H1 (cell line): ENCODE measurements around the gene TOR1A. TPM values are rescaled to one million over a fixed set of nuclear protein-coding genes. Genes with fewer than 3 reads are reported as not detected.

Source experiments
- CTCF ChIA-PET: fragments of 300-600 bp; sonication (Branson Sonifier 250); formaldehyde crosslinking; loops from one replicate; lab custom pipeline; 2021; ENCODE audit not compliant: partially characterized antibody; lab: Charles Lee
- POLR2A ChIA-PET: fragments of 300-600 bp; sonication (Branson Sonifier 250); formaldehyde crosslinking; loops from one replicate; lab custom pipeline; 2021; ENCODE audit warnings: inconsistent platforms; ENCODE audit not compliant: partially characterized antibody; lab: Charles Lee
- DNase-seq, 2 experiments: peaks; one replicate each; pipeline versions ENCODE4 v3.0.0 to v3.0.0-alpha.2; 2010 to 2022; ENCODE audit warnings: low spot score in 2 of 2, low read depth in 1 of 2, mixed read lengths in 1 of 2
- FAIRE-seq: peaks from 2 replicates; lab custom pipeline; 2011; peaks lifted over from hg19 to GRCh38; lab: Jason Lieb, UNC
- H2AFZ ChIP-seq: 2 replicates; pipeline ENCODE4 v1.8.1; 2012; ENCODE audit warnings: low read length, inconsistent platforms
- H2AK5ac ChIP-seq: 2 replicates; pipeline ENCODE4 v1.6.1; 2013; ENCODE audit warnings: low read depth, low read length
- H2BK120ac ChIP-seq: replicated peaks from 2 replicates; pipeline ENCODE3; 2013; ENCODE audit warnings: low read depth, low read length, inconsistent platforms
- H2BK12ac ChIP-seq: 2 replicates; pipeline ENCODE4 v1.6.1; 2013; ENCODE audit warnings: low read depth, low read length
- H2BK15ac ChIP-seq: 2 replicates; pipeline ENCODE4 v1.6.1; 2013; ENCODE audit warnings: low read length
- H2BK20ac ChIP-seq: 2 replicates; pipeline ENCODE4 v1.6.1; 2013; ENCODE audit warnings: low read length
- H2BK5ac ChIP-seq: 2 replicates; pipeline ENCODE4 v1.6.1; 2013; ENCODE audit warnings: low read depth, low read length
- H3K14ac ChIP-seq: 2 replicates; pipeline ENCODE4 v1.6.1; 2013; ENCODE audit warnings: inconsistent platforms; ENCODE audit not compliant: insufficient read length
- H3K18ac ChIP-seq: 2 replicates; pipeline ENCODE4 v1.6.1; 2013; ENCODE audit warnings: low read length; ENCODE audit errors: extremely low read depth
- H3K23ac ChIP-seq: 2 replicates; pipeline ENCODE4 v1.6.1; 2013; ENCODE audit warnings: inconsistent platforms; ENCODE audit not compliant: insufficient read length
- H3K23me2 ChIP-seq: 2 replicates; pipeline ENCODE4 v1.6.1; 2013; ENCODE audit warnings: low read depth, low read length
- H3K27ac ChIP-seq: 2 replicates; pipeline ENCODE4 v1.6.1; 2011; ENCODE audit warnings: low read depth, low read length, inconsistent platforms
- H3K27me3 ChIP-seq, 4 experiments: replicated peaks in 1 of 4; 1 replicate in 1 of 4; 2 replicates in 3 of 4; pipeline versions ENCODE4 v1.6.1 to v1.8.1; 2011 to 2013; ENCODE audit warnings: low read length in 3 of 4, mild to moderate bottlenecking in 3 of 4, inconsistent platforms in 2 of 4, mixed read lengths in 2 of 4, moderate library complexity in 1 of 4; ENCODE audit not compliant: control insufficient read depth in 3 of 4, insufficient read depth in 3 of 4; ENCODE audit errors: extremely low read depth in 1 of 4
- H3K36me3 ChIP-seq, 4 experiments: 2 replicates each; pipeline versions ENCODE4 v1.6.1 to v1.8.1; 2011 to 2013; ENCODE audit warnings: mild to moderate bottlenecking in 4 of 4, low read length in 3 of 4, moderate library complexity in 2 of 4, control low read depth in 1 of 4, inconsistent platforms in 1 of 4; ENCODE audit not compliant: insufficient read depth in 4 of 4, control insufficient read depth in 2 of 4
- H3K4ac ChIP-seq: replicated peaks from 2 replicates; pipeline ENCODE3; 2013; ENCODE audit warnings: low read length, low read depth, mixed read lengths, inconsistent platforms; ENCODE audit not compliant: insufficient read length
- H3K4me1 ChIP-seq, 4 experiments: replicated peaks in 1 of 4; 1 replicate in 1 of 4; 2 replicates in 3 of 4; pipeline versions ENCODE4 v1.6.1 to v1.8.1; 2011 to 2013; ENCODE audit warnings: low read length in 3 of 4, inconsistent platforms in 2 of 4, mixed read lengths in 1 of 4; ENCODE audit not compliant: insufficient read depth in 4 of 4, control insufficient read depth in 3 of 4
- H3K4me2 ChIP-seq, 2 experiments: 2 replicates each; pipeline versions ENCODE4 v1.6.1 to v1.8.1; 2011 to 2013; ENCODE audit warnings: low read depth in 2 of 2, low read length in 2 of 2, control low read depth in 1 of 2, inconsistent platforms in 1 of 2, mild to moderate bottlenecking in 1 of 2; ENCODE audit not compliant: insufficient read depth in 1 of 2
- H3K4me3 ChIP-seq, 4 experiments: fragments of 200-600, 300-600 bp in 1 of 4; sonication (generic), shearing (Covaris generic), sonication (Bioruptor Twin) in 1 of 4; 2 replicates each; pipeline versions ENCODE4 v1.5.1 to v1.8.1; 2011 to 2016; ENCODE audit warnings: low read length in 4 of 4, low read depth in 3 of 4, control low read depth in 2 of 4, inconsistent platforms in 2 of 4, mild to moderate bottlenecking in 2 of 4, mixed read lengths in 1 of 4, moderate library complexity in 1 of 4; ENCODE audit not compliant: insufficient read depth in 2 of 4; ENCODE audit errors: extremely low read depth in 1 of 4
- H3K56ac ChIP-seq: replicated peaks from 2 replicates; pipeline ENCODE3; 2013; ENCODE audit warnings: low read depth, mild to moderate bottlenecking, mixed read lengths, low read length, inconsistent platforms; ENCODE audit not compliant: insufficient read length
- H3K79me1 ChIP-seq: 2 replicates; pipeline ENCODE4 v1.6.1; 2013; ENCODE audit warnings: low read depth, low read length, control low read depth
- H3K79me2 ChIP-seq, 2 experiments: 2 replicates each; pipeline versions ENCODE4 v1.6.1 to v1.8.1; 2012 to 2013; ENCODE audit warnings: low read length in 2 of 2, mild to moderate bottlenecking in 2 of 2, inconsistent platforms in 1 of 2; ENCODE audit not compliant: insufficient read depth in 2 of 2, control insufficient read depth in 1 of 2
- H3K9ac ChIP-seq, 4 experiments: replicated peaks in 1 of 4; 1 replicate in 1 of 4; 2 replicates in 3 of 4; pipeline versions ENCODE4 v1.6.1 to v1.8.1; 2011 to 2013; ENCODE audit warnings: low read depth in 3 of 4, low read length in 3 of 4, control low read depth in 2 of 4, mild to moderate bottlenecking in 2 of 4, moderate library complexity in 2 of 4, inconsistent platforms in 1 of 4; ENCODE audit errors: extremely low read depth in 1 of 4
- H3K9me3 ChIP-seq, 2 experiments: 2 replicates each; pipeline versions ENCODE4 v1.6.1 to v1.8.1; 2012 to 2013; ENCODE audit warnings: mild to moderate bottlenecking in 2 of 2, moderate library complexity in 2 of 2, control low read depth in 1 of 2, inconsistent platforms in 1 of 2, low read depth in 1 of 2, low read length in 1 of 2, mixed read lengths in 1 of 2; ENCODE audit not compliant: insufficient read depth in 2 of 2
- H4K20me1 ChIP-seq, 2 experiments: replicated peaks in 1 of 2; 2 replicates each; pipeline versions ENCODE3 to v1.8.1; 2011 to 2013; ENCODE audit warnings: inconsistent platforms in 2 of 2, low read length in 2 of 2, mild to moderate bottlenecking in 1 of 2; ENCODE audit not compliant: insufficient read depth in 2 of 2, control insufficient read depth in 1 of 2
- H4K5ac ChIP-seq: 2 replicates; pipeline ENCODE4 v1.6.1; 2013; ENCODE audit warnings: low read length, low read depth, mixed read lengths, inconsistent platforms; ENCODE audit not compliant: insufficient read length
- H4K8ac ChIP-seq: 2 replicates; pipeline ENCODE4 v1.8.0; 2013; ENCODE audit warnings: mild to moderate bottlenecking, moderate library complexity, low read length, inconsistent platforms; ENCODE audit not compliant: insufficient read depth; ENCODE audit errors: extremely low read depth
- H4K91ac ChIP-seq: replicated peaks from 2 replicates; pipeline ENCODE3; 2013; ENCODE audit warnings: low read length, mixed read lengths, inconsistent platforms; ENCODE audit not compliant: insufficient read length
- CEBPB ChIP-seq: IDR thresholded peaks from 2 replicates; pipeline ENCODE4 v1.6.1; 2012; ENCODE audit warnings: low read depth, low read length
- EP300 ChIP-seq, 2 experiments: IDR thresholded peaks; 1 replicate in 1 of 2; 2 replicates in 1 of 2; pipeline ENCODE4 v1.6.1; 2011 to 2012; ENCODE audit warnings: low read depth in 2 of 2, low read length in 2 of 2, mild to moderate bottlenecking in 2 of 2, borderline replicate concordance in 1 of 2, inconsistent platforms in 1 of 2, moderate library complexity in 1 of 2
- GTF2F1 ChIP-seq: IDR thresholded peaks from 2 replicates; pipeline ENCODE4 v1.6.1; 2012; ENCODE audit warnings: low read depth, low read length, improper control_type of control experiment, borderline replicate concordance
- JUN ChIP-seq: IDR thresholded peaks from 2 replicates; pipeline ENCODE4 v1.6.1; 2011; ENCODE audit warnings: low read depth, mild to moderate bottlenecking, improper control_type of control experiment, low read length
- NRF1 ChIP-seq: IDR thresholded peaks from 2 replicates; pipeline ENCODE4 v1.6.1; 2011; ENCODE audit warnings: mild to moderate bottlenecking, low read depth, low read length, improper control_type of control experiment
- POLR2A ChIP-seq, 2 experiments: IDR thresholded peaks; 1 replicate in 1 of 2; 2 replicates in 1 of 2; pipeline ENCODE4 v1.6.1; 2011; ENCODE audit warnings: low read depth in 2 of 2, low read length in 2 of 2, mild to moderate bottlenecking in 2 of 2; ENCODE audit errors: control extremely low read depth in 1 of 2
- POU5F1 ChIP-seq: IDR thresholded peaks from 2 replicates; pipeline ENCODE4 v1.6.1; 2011; ENCODE audit warnings: low read depth, mild to moderate bottlenecking, low read length, moderate library complexity
- SAP30 ChIP-seq: fragments of 300-600 bp; sonication (generic); IDR thresholded peaks from 2 replicates; pipeline ENCODE4 v1.7.1; 2012; ENCODE audit warnings: low read length, moderate library complexity, mild to moderate bottlenecking, inconsistent platforms; ENCODE audit not compliant: insufficient read depth, insufficient replicate concordance
- TAF1 ChIP-seq: IDR thresholded peaks from 2 replicates; pipeline ENCODE4 v1.6.1; 2011; ENCODE audit warnings: mild to moderate bottlenecking, low read depth, low read length
- TBP ChIP-seq: IDR thresholded peaks from 2 replicates; pipeline ENCODE4 v1.6.1; 2011; ENCODE audit warnings: low read depth, low read length, improper control_type of control experiment
- ZNF274 ChIP-seq: IDR thresholded peaks from 2 replicates; pipeline ENCODE4 v1.7.0; 2012; ENCODE audit warnings: low read length, borderline replicate concordance; ENCODE audit errors: extremely low read depth
- WGBS, 2 experiments: shearing (Covaris generic) in 1 of 2; methylation state at CpG; one replicate each; pipeline versions ENCODE4 v1.1.6 to v1.1.7; 2013 to 2015; ENCODE audit warnings: low lambda C conversion rate in 2 of 2, mixed read lengths in 2 of 2, inconsistent platforms in 1 of 2, low coverage in 1 of 2, missing lambda C conversion rate in 1 of 2; ENCODE audit not compliant: insufficient replicate concordance in 2 of 2, insufficient coverage in 1 of 2, insufficient read length in 1 of 2; ENCODE audit errors: extremely low coverage in 1 of 2, missing lambda C conversion rate in 1 of 2; 5-methylcytosine and 5-hydroxymethylcytosine counted together
- polyA plus RNA-seq, 7 experiments: library from polyadenylated mRNA; depleted of rRNA in 3 of 7; stranded (reverse) in 5 of 7; unstranded in 2 of 7; fragments of >200 nt in 5 of 7; fragments of 200-250 nt in 2 of 7; gene quantifications; 1 replicate in 5 of 7; 2 replicates in 1 of 7; 4 replicates in 1 of 7; pipeline versions ENCODE4 v1.2.1 to v1.2.3, GENCODE V29; 2011 to 2013; ENCODE audit warnings: missing spikeins in 2 of 7, mixed read lengths in 2 of 7
- total RNA-seq: library from RNA; stranded (reverse); fragmentation: NEBNext Ultra II Directional; extraction: Animal tissue kit (Norgen Biotek cat#: 25700); gene quantifications from 2 replicates; pipeline ENCODE4 v1.2.1, GENCODE V29; 2021
- TF ChIP-seq, protein P1 (sequence below): IDR thresholded peaks from 2 replicates; pipeline ENCODE4 v1.6.1; 2012; ENCODE audit warnings: inconsistent platforms

The TOR1A gene
- total and polyA plus RNA-seq, 2 of the 8 experiments (the other 6 are each of a cell fraction or from before 2014, with no cell fraction given): 37.6 to 46.7 TPM

DNA sequence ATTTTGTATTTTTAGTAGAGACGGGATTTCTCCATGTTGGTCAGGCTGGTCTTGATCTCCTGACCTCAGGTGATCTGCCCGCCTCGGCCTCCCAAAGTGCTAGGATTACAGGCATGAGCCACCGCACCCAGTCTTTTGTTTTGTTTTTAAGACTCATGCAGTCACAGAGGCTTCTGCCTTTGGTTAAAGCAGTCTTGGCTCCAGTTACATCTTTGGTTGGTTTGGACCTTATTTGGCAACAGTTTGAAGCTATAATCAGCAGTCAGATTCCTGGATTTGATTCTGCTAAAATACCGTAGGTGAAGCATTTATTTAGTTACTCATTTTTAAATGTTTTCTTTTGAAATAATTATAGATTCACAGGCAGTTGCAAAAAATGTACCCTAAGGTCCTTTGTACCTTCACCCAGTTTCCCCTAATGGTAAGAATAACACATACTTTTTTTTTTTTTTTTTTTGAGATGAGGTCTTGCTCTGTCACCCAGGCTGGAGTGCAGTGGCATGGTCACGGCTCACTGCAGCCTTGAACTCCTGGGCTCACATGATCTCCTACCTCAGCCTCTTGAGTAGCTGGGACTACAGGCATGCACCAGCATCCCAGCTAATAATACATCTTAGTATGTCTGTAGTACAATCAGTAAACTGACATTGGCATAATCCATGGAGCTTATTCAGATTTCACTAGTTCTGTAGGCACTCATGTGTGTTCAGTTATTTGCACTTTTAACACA is 27.1 kb upstream of the TOR1A start:
- no peak for FAIRE-seq
- Histone ChIP-seq H3K9me3 (no peaks in the 10 kb centered on the region), H2BK120ac (no peak overlapping the region), H3K4ac (no peak overlapping the region), H2BK5ac (no peak overlapping the region), H3K14ac (no peak overlapping the region), H3K4me1 (no peaks in the 10 kb centered on the region), H4K91ac (no peak overlapping the region), H3K79me2 (no peaks in the 10 kb centered on the region), H2BK15ac (no peak overlapping the region), H2BK20ac (no peak overlapping the region), H3K9ac (no peak overlapping the region), H4K5ac (no peak overlapping the region), H3K23me2 (no peaks in the 10 kb centered on the region), H3K4me3 (no peak overlapping the region), H2AK5ac (no peak overlapping the region), H2AFZ (no peak overlapping the region), H4K8ac (no peak overlapping the region), H3K27ac (no peak overlapping the region), H3K79me1 (no peaks in the 10 kb centered on the region; the same call in 1 of the 2 replicates), H3K18ac (no peak overlapping the region), H3K4me2 (no peak overlapping the region), H3K23ac (no peak overlapping the region), H4K20me1 (peaks cover 2% of the 10 kb centered on the region in 2 experiments), H3K56ac (no peak overlapping the region), H3K36me3 (peaks cover 0 to 9% (median 1%) of the 10 kb centered on the region in 4 experiments; a peak in 2 of 8 replicates), H3K27me3 (no peaks in the 10 kb centered on the region), H2BK12ac (no peak overlapping the region)
- no peak for DNase-seq
- ChIA-PET POLR2A (interaction anchor here (1.0 kb wide), 1 partner anchor 10 kb away, joined by 4 read pairs; no protein-coding TSS in a partner anchor), CTCF (interaction anchor here (0.6 to 1.5 kb wide), 6 partner anchors 9 to 816 kb away, joined by 3 to 6 read pairs (median 3); no protein-coding TSS in a partner anchor)
- WGBS, 2 experiments: 93% methylated on average over 6 of the region's 6 CpGs; no CpG with 5 or more reads in 1 of the 2 experiments
- TF ChIP-seq, protein P1, sequence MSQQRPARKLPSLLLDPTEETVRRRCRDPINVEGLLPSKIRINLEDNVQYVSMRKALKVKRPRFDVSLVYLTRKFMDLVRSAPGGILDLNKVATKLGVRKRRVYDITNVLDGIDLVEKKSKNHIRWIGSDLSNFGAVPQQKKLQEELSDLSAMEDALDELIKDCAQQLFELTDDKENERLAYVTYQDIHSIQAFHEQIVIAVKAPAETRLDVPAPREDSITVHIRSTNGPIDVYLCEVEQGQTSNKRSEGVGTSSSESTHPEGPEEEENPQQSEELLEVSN: no peak
- no peak for TF ChIP-seq NRF1
- TF ChIP-seq GTF2F1: no peak
- no peak for TF ChIP-seq JUN
- TF ChIP-seq ZNF274: no peak
- no peak for TF ChIP-seq EP300 (IDR thresholded peaks at IDR 0.05; ENCODE audit: borderline replicate concordance in 1 of 2, low read depth in 2 of 2, low read length in 2 of 2)
- TF ChIP-seq POLR2A (IDR thresholded peaks at IDR 0.05; ENCODE audit: control extremely low read depth in 1 of 2, low read depth in 2 of 2, low read length in 2 of 2): no peak
- no peak for TF ChIP-seq SAP30
- no peak for TF ChIP-seq TAF1
- TF ChIP-seq TBP: no peak
- no peak for TF ChIP-seq CEBPB
- no peak for TF ChIP-seq POU5F1
